ENCODE results near the gene MAP3K13.
"Not testable (repeated sequence)": the region's sequence is repeated elsewhere in the genome, so short reads cannot be mapped to it uniquely, and the experiment has no call there.

Gene MAP3K13

GRCh38 chr3:185465471-185465870, 102.5 kb downstream of the MAP3K13 start:
- Mint-ChIP-seq H3K4me3 (no peak overlapping the region), H3K36me3 (ENCODE audit: low read depth) (no peaks in the 10 kb centered on the region), H3K27me3 (ENCODE audit: low read depth) (no peaks in the 10 kb centered on the region), H3K4me1 (ENCODE audit: low read depth) (no peaks in the 10 kb centered on the region), H3K9me3 (no peaks in the 10 kb centered on the region), H3K27ac (no peak overlapping the region)
- no peak for DNase-seq (ENCODE audit: low spot score)

GRCh38 chr3:185466123-185466522, 103.2 kb downstream of the MAP3K13 start:
- not testable (repeated sequence) for H3K27me3 Mint-ChIP-seq (ENCODE audit: low read depth); H3K36me3 Mint-ChIP-seq (ENCODE audit: low read depth); H3K27ac Mint-ChIP-seq

GRCh38 chr3:185469542-185469941, 106.6 kb downstream of the MAP3K13 start:
- H3K36me3 Mint-ChIP-seq (ENCODE audit: low read depth), result no peaks in the 10 kb centered on the region
- no peak overlapping the region for H3K4me3 Mint-ChIP-seq
- no peaks in the 10 kb centered on the region for H3K9me3 Mint-ChIP-seq
- DNase-seq (ENCODE audit: low spot score), result no peak
- H3K4me1 Mint-ChIP-seq (ENCODE audit: low read depth), result no peaks in the 10 kb centered on the region
- H3K27me3 Mint-ChIP-seq (ENCODE audit: low read depth), result no peaks in the 10 kb centered on the region
- no peak overlapping the region for H3K27ac Mint-ChIP-seq

More at GRCh38 chr3:185466123-185466522, 103.2 kb downstream of the MAP3K13 start:
- H3K4me3 Mint-ChIP-seq; H3K9me3 Mint-ChIP-seq; DNase-seq (ENCODE audit: low spot score); H3K4me1 Mint-ChIP-seq (ENCODE audit: low read depth): not testable (repeated sequence)

- H3K27me3 Mint-ChIP-seq (ENCODE audit: low read depth), result no peaks in the 10 kb centered on the region
- no peaks in the 10 kb centered on the region for H3K4me1 Mint-ChIP-seq (ENCODE audit: low read depth)
- H3K27ac Mint-ChIP-seq, result no peak overlapping the region
- no peaks in the 10 kb centered on the region for H3K36me3 Mint-ChIP-seq (ENCODE audit: low read depth)
- DNase-seq (ENCODE audit: low spot score), result no peak
- no peak overlapping the region for H3K4me3 Mint-ChIP-seq
- H3K9me3 Mint-ChIP-seq, result no peaks in the 10 kb centered on the region
These were observed 107.4 kb downstream of the MAP3K13 start for GRCh38 chr3:185470323-185470722.

GRCh38 chr3:185473290-185473815, 110.4 kb downstream of the MAP3K13 start:
- H3K36me3 Mint-ChIP-seq (ENCODE audit: low read depth), result no peaks in the 10 kb centered on the region
- H3K9me3 Mint-ChIP-seq, result no peaks in the 10 kb centered on the region
- H3K4me3 Mint-ChIP-seq, result no peak overlapping the region

GRCh38 chr3:185474922-185475321, 112.0 kb downstream of the MAP3K13 start:
- not testable (repeated sequence) for H3K27me3 Mint-ChIP-seq (ENCODE audit: low read depth); H3K36me3 Mint-ChIP-seq (ENCODE audit: low read depth); H3K9me3 Mint-ChIP-seq; H3K27ac Mint-ChIP-seq; H3K4me1 Mint-ChIP-seq (ENCODE audit: low read depth); H3K4me3 Mint-ChIP-seq; DNase-seq (ENCODE audit: low spot score)

More at GRCh38 chr3:185473290-185473815, 110.4 kb downstream of the MAP3K13 start:
- Mint-ChIP-seq H3K27me3 (ENCODE audit: low read depth) (no peaks in the 10 kb centered on the region), H3K27ac (no peak overlapping the region), H3K4me1 (ENCODE audit: low read depth) (no peaks in the 10 kb centered on the region)
- no peak for DNase-seq (ENCODE audit: low spot score)

- DNase-seq (ENCODE audit: low spot score), result no peak
- H3K36me3 Mint-ChIP-seq (ENCODE audit: low read depth), result peaks cover 10% of the 10 kb centered on the region
- no peaks in the 10 kb centered on the region for H3K4me1 Mint-ChIP-seq (ENCODE audit: low read depth)
- H3K9me3 Mint-ChIP-seq, result peaks cover 7% of the 10 kb centered on the region
- no peaks in the 10 kb centered on the region for H3K27me3 Mint-ChIP-seq (ENCODE audit: low read depth)
- no peak overlapping the region for H3K27ac Mint-ChIP-seq
- H3K4me3 Mint-ChIP-seq, result no peak overlapping the region
These were observed 114.4 kb downstream of the MAP3K13 start for GRCh38 chr3:185477316-185477715.

- DNase-seq (ENCODE audit: low spot score), result no peak
- Mint-ChIP-seq H3K27ac (no peak overlapping the region), H3K27me3 (ENCODE audit: low read depth) (no peaks in the 10 kb centered on the region), H3K4me3 (no peak overlapping the region), H3K9me3 (peaks cover 10% of the 10 kb centered on the region), H3K4me1 (ENCODE audit: low read depth) (peaks cover 6% of the 10 kb centered on the region), H3K36me3 (ENCODE audit: low read depth) (peaks cover 19% of the 10 kb centered on the region)
These were observed 116.5 kb downstream of the MAP3K13 start for GRCh38 chr3:185479373-185479945.

GRCh38 chr3:185484296-185484695, 121.4 kb downstream of the MAP3K13 start:
- H3K4me3 Mint-ChIP-seq, result no peak overlapping the region
- no peak overlapping the region for H3K27ac Mint-ChIP-seq
- DNase-seq (ENCODE audit: low spot score), result no peak
- H3K36me3 Mint-ChIP-seq (ENCODE audit: low read depth), result peaks cover 20% of the 10 kb centered on the region
- H3K27me3 Mint-ChIP-seq (ENCODE audit: low read depth), result no peaks in the 10 kb centered on the region
- H3K9me3 Mint-ChIP-seq, result peaks cover 10% of the 10 kb centered on the region
- peaks cover 6% of the 10 kb centered on the region for H3K4me1 Mint-ChIP-seq (ENCODE audit: low read depth)

- no peak for DNase-seq (ENCODE audit: low spot score)
- Mint-ChIP-seq H3K27ac (no peak overlapping the region), H3K4me1 (ENCODE audit: low read depth) (peaks cover 6% of the 10 kb centered on the region), H3K9me3 (peaks cover 3% of the 10 kb centered on the region), H3K36me3 (ENCODE audit: low read depth) (peaks cover 21% of the 10 kb centered on the region), H3K4me3 (no peak overlapping the region), H3K27me3 (ENCODE audit: low read depth) (no peaks in the 10 kb centered on the region)
These were observed 123.5 kb downstream of the MAP3K13 start for GRCh38 chr3:185486394-185486793.

GRCh38 chr3:185488465-185488864, 125.5 kb downstream of the MAP3K13 start:
- Mint-ChIP-seq H3K4me1 (ENCODE audit: low read depth) (peaks cover 3% of the 10 kb centered on the region), H3K9me3 (no peaks in the 10 kb centered on the region), H3K27me3 (ENCODE audit: low read depth) (no peaks in the 10 kb centered on the region), H3K27ac (no peak overlapping the region), H3K36me3 (ENCODE audit: low read depth) (peaks cover 9% of the 10 kb centered on the region), H3K4me3 (no peak overlapping the region)
- DNase-seq (ENCODE audit: low spot score), result no peak

GRCh38 chr3:185489462-185489861, 126.5 kb downstream of the MAP3K13 start:
- Mint-ChIP-seq H3K36me3 (ENCODE audit: low read depth) (peaks cover 16% of the 10 kb centered on the region), H3K27me3 (ENCODE audit: low read depth) (no peaks in the 10 kb centered on the region)
- no peak for DNase-seq (ENCODE audit: low spot score)

GRCh38 chr3:185490241-185490640, 127.3 kb downstream of the MAP3K13 start:
- H3K36me3 Mint-ChIP-seq (ENCODE audit: low read depth), result peaks cover 21% of the 10 kb centered on the region
- no peak for DNase-seq (ENCODE audit: low spot score)
- H3K27me3 Mint-ChIP-seq (ENCODE audit: low read depth), result no peaks in the 10 kb centered on the region
- H3K4me1 Mint-ChIP-seq (ENCODE audit: low read depth), result peaks cover 3% of the 10 kb centered on the region
- H3K9me3 Mint-ChIP-seq, result no peaks in the 10 kb centered on the region
- no peak overlapping the region for H3K27ac Mint-ChIP-seq
- no peak overlapping the region for H3K4me3 Mint-ChIP-seq

More at GRCh38 chr3:185489462-185489861, 126.5 kb downstream of the MAP3K13 start:
- Mint-ChIP-seq H3K9me3 (no peaks in the 10 kb centered on the region), H3K4me1 (ENCODE audit: low read depth) (peaks cover 3% of the 10 kb centered on the region), H3K4me3 (no peak overlapping the region), H3K27ac (no peak overlapping the region)

GRCh38 chr3:185498503-185499396, 135.8 kb downstream of the MAP3K13 start, which contains the start of gene TMEM41A:
TSS of gene TMEM41A (minus strand) at chr3:185499035. CDS start at chr3:185498961, 74 bp downstream.
- peaks cover 10% of the 10 kb centered on the region for H3K4me1 Mint-ChIP-seq (ENCODE audit: low read depth)
- DNase-seq (ENCODE audit: low spot score), result peak; percentile 89
- H3K9me3 Mint-ChIP-seq, result no peaks in the 10 kb centered on the region
- H3K4me3 Mint-ChIP-seq, result peak within 1 kb of the TSS; percentile 97
- peak within 1 kb of the TSS; percentile 94 for H3K27ac Mint-ChIP-seq
- peaks cover 19% of the 10 kb centered on the region for H3K36me3 Mint-ChIP-seq (ENCODE audit: low read depth)
- H3K27me3 Mint-ChIP-seq (ENCODE audit: low read depth), result peaks cover 5% of the 10 kb centered on the region
